ENCODE data around the gene SLCO3A1.

DNA sequence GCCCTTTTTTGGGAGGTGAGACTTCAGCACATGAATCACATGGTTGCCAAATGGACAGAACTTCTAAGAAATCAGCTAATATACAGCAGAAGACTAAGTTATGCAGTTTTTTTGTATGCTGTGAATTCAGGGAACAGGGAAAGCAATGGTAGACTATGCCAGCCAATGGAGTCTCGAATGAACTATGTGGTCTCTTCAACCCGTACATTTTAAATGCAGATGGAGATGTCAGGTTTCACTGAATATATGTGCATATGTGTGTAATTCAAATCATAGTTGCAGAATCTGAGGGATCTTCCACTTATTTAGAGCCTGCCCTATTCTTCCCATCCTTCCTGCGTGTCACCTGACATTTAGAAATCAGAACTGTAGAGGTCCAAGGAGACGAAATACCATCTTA, 187.9 kb downstream of the SLCO3A1 start:
- TF ChIP-seq, protein P1, sequence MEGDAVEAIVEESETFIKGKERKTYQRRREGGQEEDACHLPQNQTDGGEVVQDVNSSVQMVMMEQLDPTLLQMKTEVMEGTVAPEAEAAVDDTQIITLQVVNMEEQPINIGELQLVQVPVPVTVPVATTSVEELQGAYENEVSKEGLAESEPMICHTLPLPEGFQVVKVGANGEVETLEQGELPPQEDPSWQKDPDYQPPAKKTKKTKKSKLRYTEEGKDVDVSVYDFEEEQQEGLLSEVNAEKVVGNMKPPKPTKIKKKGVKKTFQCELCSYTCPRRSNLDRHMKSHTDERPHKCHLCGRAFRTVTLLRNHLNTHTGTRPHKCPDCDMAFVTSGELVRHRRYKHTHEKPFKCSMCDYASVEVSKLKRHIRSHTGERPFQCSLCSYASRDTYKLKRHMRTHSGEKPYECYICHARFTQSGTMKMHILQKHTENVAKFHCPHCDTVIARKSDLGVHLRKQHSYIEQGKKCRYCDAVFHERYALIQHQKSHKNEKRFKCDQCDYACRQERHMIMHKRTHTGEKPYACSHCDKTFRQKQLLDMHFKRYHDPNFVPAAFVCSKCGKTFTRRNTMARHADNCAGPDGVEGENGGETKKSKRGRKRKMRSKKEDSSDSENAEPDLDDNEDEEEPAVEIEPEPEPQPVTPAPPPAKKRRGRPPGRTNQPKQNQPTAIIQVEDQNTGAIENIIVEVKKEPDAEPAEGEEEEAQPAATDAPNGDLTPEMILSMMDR (conservative IDR thresholded peaks at IDR 0.05), result no peak
- no peak for TF ChIP-seq EZH2 (IDR thresholded peaks at IDR 0.05; ENCODE audit: low read depth)

Data from PC-9 (cell line).